ENCODE measurements around the gene CIC. TPM values are rescaled to one million over a fixed set of nuclear protein-coding genes. Genes with fewer than 3 reads are reported as not detected.

The CIC gene
- total RNA-seq, result 9.0 and 67.9 TPM in 2 replicates

GRCh38 chr19:42268704-42269477 lies at the start of gene CIC:
Gene CIC, plus strand, starts transcription at chr19:42269252. Its CDS starts 2,532 bp downstream, at chr19:42271784.
- DNase-seq (ENCODE audit: low read depth), result peak; percentile 100

GRCh38 chr19:42219812-42220750 lies 49.0 kb upstream of the CIC start, which contains the start of gene ZNF526:
Gene ZNF526, plus strand, starts transcription at chr19:42220312. Its CDS starts 4,092 bp downstream, at chr19:42224404.
- DNase-seq (ENCODE audit: low read depth), result peak; percentile 95

- no peak for DNase-seq (ENCODE audit: low read depth)
Observed at GRCh38 chr19:42220751-42221097, 48.3 kb upstream of the CIC start.

GRCh38 chr19:42224940-42225717 lies 43.9 kb upstream of the CIC start:
- no peak for DNase-seq (ENCODE audit: low read depth)

- no peak for DNase-seq (ENCODE audit: low read depth)
Observed at GRCh38 chr19:42225718-42226292, 43.2 kb upstream of the CIC start.

GRCh38 chr19:42226886-42227285 lies 42.2 kb upstream of the CIC start:
- DNase-seq (ENCODE audit: low read depth), result no peak

- no peak for DNase-seq (ENCODE audit: low read depth)
Observed at GRCh38 chr19:42228641-42229040, 40.4 kb upstream of the CIC start.

- DNase-seq (ENCODE audit: low read depth), result no peak
Observed at GRCh38 chr19:42229301-42229854, 39.7 kb upstream of the CIC start.

- no peak for DNase-seq (ENCODE audit: low read depth)
Observed at GRCh38 chr19:42229855-42230351, 39.1 kb upstream of the CIC start.

- no peak for DNase-seq (ENCODE audit: low read depth)
Observed at GRCh38 chr19:42230571-42230970, 38.5 kb upstream of the CIC start.

- DNase-seq (ENCODE audit: low read depth), result no peak
Observed at GRCh38 chr19:42232435-42232834, 36.6 kb upstream of the CIC start.

- DNase-seq (ENCODE audit: low read depth), result no peak
Observed at GRCh38 chr19:42233106-42233505, 35.9 kb upstream of the CIC start.

GRCh38 chr19:42233678-42234292 lies 35.3 kb upstream of the CIC start:
- DNase-seq (ENCODE audit: low read depth), result no peak

- no peak for DNase-seq (ENCODE audit: low read depth)
Observed at GRCh38 chr19:42234364-42234763, 34.7 kb upstream of the CIC start.

- DNase-seq (ENCODE audit: low read depth), result no peak
Observed at GRCh38 chr19:42235181-42235580, 33.9 kb upstream of the CIC start.

- no peak for DNase-seq (ENCODE audit: low read depth)
Observed at GRCh38 chr19:42239544-42240220, 29.4 kb upstream of the CIC start.

- DNase-seq (ENCODE audit: low read depth), result no peak
Observed at GRCh38 chr19:42241279-42241678, 27.8 kb upstream of the CIC start.

- no peak for DNase-seq (ENCODE audit: low read depth)
Observed at GRCh38 chr19:42242069-42242511, 27.0 kb upstream of the CIC start.

GRCh38 chr19:42242512-42243409 lies 26.3 kb upstream of the CIC start, which contains the start of gene GSK3A:
Gene GSK3A, minus strand, starts transcription at chr19:42242602. Its CDS starts 137 bp downstream, at chr19:42242465.
- peak; percentile 99 for DNase-seq (ENCODE audit: low read depth)

All from renal cortical epithelial cell (primary cell).